Uterine smooth muscle cell (primary cell): Measurements from ENCODE around the gene MCEE. TPM values are rescaled to one million over a fixed set of nuclear protein-coding genes. Genes with fewer than 3 reads are reported as not detected.

Experiments
- total RNA-seq: library from RNA; depleted of rRNA; stranded (reverse); fragments of >200 nt; gene quantifications from 2 replicates; pipeline ENCODE4 v1.2.3, GENCODE V29; 2014

The MCEE gene
- 15.2 and 20.6 TPM in 2 replicates for total RNA-seq

GRCh38 chr2:71130152-71130904 is at the start of gene MCEE, which contains the start of gene MPHOSPH10:
Gene MCEE, minus strand, starts transcription at chr2:71130229. Its CDS starts 10 bp downstream, at chr2:71130219.
Gene MPHOSPH10, plus strand, starts transcription at chr2:71130634. Its CDS starts 32 bp downstream, at chr2:71130666.

GRCh38 chr2:71068218-71069035 is 61.6 kb downstream of the MCEE start, which contains the start of gene NAGK:
Gene NAGK, plus strand, starts transcription at chr2:71068648. Its CDS starts 36 bp downstream, at chr2:71068684.

Other genes with a start within 250 kb of the MCEE start
- gene VAX2, start 229.7 kb downstream of the MCEE start, total RNA-seq = 0.44 and 1.6 TPM in 2 replicates
- gene ATP6V1B1, start 194.3 kb downstream of the MCEE start, total RNA-seq = 0.55 and 0.62 TPM in 2 replicates
- gene ANKRD53, start 151.6 kb downstream of the MCEE start, total RNA-seq = 0.22 and 0.50 TPM in 2 replicates
- gene TEX261, start 135.4 kb downstream of the MCEE start, total RNA-seq = 30.4 and 48.3 TPM in 2 replicates
- 53.4 and 55.8 TPM in 2 replicates for gene NAGK, start 61.6 kb downstream of the MCEE start, total RNA-seq
- 19.5 and 33.4 TPM in 2 replicates for gene MPHOSPH10, start 405 bp upstream of the MCEE start, total RNA-seq
- gene PAIP2B, start 96.9 kb upstream of the MCEE start, total RNA-seq = 1.1 and 1.6 TPM in 2 replicates
- 114 and 129 TPM in 2 replicates for gene ZNF638, start 201.6 kb upstream of the MCEE start, total RNA-seq